HepG2 (cell line): ENCODE data around the gene ATAD2B.

Source experiments
- AGO1 ChIP-seq: fragments of 200-400 bp; formaldehyde crosslinking; IDR thresholded peaks from 2 replicates; pipeline ENCODE4 v1.6.1; 2017; ENCODE audit warnings: mild to moderate bottlenecking, low read depth, low read length, moderate library complexity; ENCODE audit not compliant: poor library complexity, severe bottlenecking
- EP300 ChIP-seq, 3 experiments: sonication (generic) in 1 of 3; formaldehyde crosslinking in 1 of 3; IDR thresholded peaks; 2 replicates each; pipeline versions ENCODE4 v1.5.1 to v1.6.1; 2011 to 2020; ENCODE audit warnings: low read depth in 2 of 3, low read length in 2 of 3, borderline replicate concordance in 1 of 3, improper control_type of control experiment in 1 of 3, mild to moderate bottlenecking in 1 of 3, missing genetic modification reagents in 1 of 3, moderate library complexity in 1 of 3
- ZNF513 ChIP-seq: sonication (generic); formaldehyde crosslinking; conservative IDR thresholded peaks from 2 replicates; pipeline ENCODE4 v1.5.0; 2020; ENCODE audit warnings: missing genetic modification reagents

GRCh38 chr2:23705771-23706612 lies 220.9 kb downstream of the ATAD2B start:
- TF ChIP-seq ZNF513 (CRISPR knock-in tag) (no peak), AGO1 (no peak), EP300 (IDR thresholded peaks at IDR 0.05; ENCODE audit: low read depth in 2 of 2, low read length in 2 of 2) (no peak), EP300 (CRISPR knock-in tag; IDR thresholded peaks at IDR 0.05; ENCODE audit: borderline replicate concordance) (no peak)
